GM19397 (cell line): Measurements from ENCODE around the gene OR2W3.

ENCODE experiments used
- ATAC-seq: cut with Tn5 transposase; IDR thresholded peaks from one replicate; pipeline ENCODE4 v1.9.1; 2021; ENCODE audit warnings: mild to moderate bottlenecking, moderate library complexity; ENCODE audit not compliant: unreplicated experiment

OR2W3 gene

GRCh38 chr1:247895163-247895637 is at the start of gene OR2W3:
OR2W3 (plus strand) TSS chr1:247895587; CDS start chr1:247895587, 0 bp downstream.
- ATAC-seq: no peak

DNA sequence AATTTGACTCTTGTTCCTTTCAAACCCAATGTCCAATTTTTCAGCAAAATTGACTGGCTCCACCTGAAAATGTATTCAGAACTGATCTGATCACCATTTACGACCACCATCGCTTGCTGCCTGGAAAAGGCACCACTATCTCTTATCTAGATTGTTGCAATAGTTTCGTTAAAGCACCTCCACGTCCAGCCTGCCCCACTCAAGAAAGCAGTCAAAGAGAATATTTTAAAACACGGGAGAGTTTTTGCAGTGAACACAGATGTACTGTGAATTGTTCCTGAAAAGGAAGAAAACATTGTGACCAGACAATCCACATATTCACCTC is 49.7 kb upstream of the OR2W3 start:
- no peak for ATAC-seq

DNA sequence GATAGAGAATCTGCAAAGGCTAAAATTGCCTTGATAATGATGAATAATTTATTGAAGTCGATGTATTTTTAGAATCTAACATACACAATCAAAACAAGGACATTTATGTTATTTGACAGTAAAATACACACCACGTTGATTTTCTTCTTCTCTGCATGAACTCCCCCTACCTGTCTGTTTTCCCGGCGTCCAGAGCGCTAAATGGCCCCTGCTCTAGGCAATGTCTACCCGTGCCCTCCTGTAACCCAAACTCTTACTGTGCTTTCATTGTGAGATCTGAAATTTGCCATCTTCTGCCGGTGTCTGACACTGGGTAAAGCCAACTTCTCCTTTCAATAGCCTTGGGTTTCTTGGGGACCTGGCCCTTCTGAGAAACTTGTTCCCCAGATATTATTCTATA is 47.0 kb upstream of the OR2W3 start:
- ATAC-seq: no peak

DNA sequence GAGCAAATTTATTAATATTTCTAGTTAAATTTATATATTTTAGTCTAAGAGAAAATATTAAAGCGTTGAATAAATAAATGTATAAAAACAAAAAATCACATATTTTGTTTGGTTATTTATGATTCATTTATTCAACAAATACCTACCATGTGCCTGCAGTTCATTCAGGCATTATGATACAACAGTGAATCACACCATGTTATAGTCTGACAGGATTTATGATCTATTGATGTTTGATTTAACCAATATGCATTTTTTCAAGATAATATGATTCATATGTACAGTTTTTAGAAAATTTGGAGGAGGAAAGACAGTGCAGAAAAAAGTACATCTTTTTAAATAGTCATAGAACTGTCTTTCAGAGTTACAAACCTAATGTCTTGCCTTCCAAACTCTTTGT is 45.8 kb upstream of the OR2W3 start:
- ATAC-seq: no peak

DNA sequence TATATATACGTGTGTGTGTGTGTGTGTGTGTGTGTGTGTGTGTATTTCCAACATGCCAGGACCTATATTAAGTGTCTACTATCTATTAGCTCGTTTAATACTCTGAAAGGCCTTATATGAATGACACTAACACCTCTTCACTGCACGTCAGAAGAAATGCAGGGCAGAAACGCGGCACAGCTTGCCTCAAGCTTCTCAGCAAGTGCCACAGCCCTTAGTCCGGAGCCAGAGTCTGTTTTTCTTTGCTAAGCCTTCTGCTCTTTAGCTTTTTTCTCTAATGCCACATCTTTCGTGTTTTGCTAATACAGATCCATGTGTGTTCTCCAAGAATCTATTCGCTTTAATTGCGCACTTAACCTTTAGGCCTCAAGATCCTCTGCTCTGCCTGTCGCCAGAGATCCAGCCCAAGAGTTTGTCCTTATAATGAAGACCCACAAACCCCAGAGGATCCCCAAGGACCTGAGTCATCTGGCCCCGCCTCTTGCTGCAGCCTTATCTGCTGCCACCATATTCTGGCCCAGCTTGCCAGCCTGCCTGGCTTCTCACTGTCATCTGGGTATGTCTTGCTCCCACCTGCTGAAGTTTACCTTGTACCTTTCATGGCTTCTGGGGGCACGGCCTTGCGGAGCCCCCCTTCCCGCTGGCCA is 40.4 kb upstream of the OR2W3 start:
- ATAC-seq: no peak

GRCh38 chr1:247855911-247856310 is 39.5 kb upstream of the OR2W3 start:
- ATAC-seq: no peak

DNA sequence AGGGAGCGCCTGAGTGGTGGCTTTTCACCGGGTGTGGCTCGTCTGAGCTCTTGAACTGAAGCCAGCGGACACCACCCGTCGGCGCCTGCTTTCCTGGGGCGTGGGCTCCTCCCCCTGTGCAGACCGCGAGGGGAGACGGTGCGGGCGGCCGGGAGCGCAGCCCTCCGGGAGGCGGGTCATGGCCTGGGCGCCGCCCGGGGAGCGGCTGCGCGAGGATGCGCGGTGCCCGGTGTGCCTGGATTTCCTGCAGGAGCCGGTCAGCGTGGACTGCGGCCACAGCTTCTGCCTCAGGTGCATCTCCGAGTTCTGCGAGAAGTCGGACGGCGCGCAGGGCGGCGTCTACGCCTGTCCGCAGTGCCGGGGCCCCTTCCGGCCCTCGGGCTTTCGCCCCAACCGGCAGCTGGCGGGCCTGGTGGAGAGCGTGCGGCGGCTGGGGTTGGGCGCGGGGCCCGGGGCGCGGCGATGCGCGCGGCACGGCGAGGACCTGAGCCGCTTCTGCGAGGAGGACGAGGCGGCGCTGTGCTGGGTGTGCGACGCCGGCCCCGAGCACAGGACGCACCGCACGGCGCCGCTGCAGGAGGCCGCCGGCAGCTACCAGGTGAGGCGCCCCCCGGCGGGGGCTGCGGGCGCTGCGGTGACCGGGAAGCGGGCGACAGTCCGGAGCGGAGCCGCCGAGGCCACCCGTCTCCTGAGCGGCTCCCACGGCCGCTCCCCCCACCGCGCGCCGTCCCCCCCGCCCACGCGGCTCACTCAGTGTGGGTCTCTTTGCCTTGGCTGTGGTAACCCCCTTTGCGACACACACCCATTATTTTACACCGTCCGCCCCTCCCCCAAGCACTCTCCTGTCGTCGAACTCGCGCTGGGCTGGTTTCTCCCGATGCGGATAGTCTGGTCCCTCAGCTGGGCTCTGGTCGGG is 38.1 kb upstream of the OR2W3 start, which contains the start of gene TRIM58:
TSS of gene TRIM58 (plus strand) at position 119 of the 916 bp plus-strand sequence. CDS start at position 179, 60 bp downstream.
- ATAC-seq: peak; percentile 54

DNA sequence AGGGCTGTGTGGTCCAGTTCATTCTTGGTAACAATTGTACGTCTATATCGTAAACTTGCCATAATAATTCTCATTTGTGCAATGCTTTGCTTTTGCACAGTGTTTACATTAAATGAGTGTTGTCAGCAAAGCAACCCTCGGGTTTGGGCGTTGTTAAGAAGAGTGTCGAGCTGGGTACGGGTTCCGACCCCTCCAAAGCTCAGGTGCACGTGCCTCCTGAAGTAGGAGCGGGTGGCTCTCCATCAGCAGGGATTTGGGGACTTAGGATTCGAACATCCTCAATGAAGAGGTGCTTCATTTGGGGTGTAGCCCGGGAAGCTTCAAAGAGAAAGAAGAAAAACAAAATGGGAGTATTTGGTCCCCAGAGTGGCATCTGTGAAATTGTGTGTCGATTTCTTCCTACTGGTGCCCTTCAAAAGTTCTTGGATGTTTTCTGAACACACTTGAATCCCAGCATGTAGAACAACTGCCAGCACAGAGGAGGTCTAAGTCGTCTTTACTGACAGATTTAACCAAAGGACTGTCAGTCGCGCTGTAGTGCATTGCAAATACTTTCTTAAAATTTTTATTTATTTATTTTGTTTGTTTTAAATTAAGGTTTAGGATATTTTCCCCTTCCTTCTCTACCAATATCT is 37.3 kb upstream of the OR2W3 start:
- no peak for ATAC-seq

DNA sequence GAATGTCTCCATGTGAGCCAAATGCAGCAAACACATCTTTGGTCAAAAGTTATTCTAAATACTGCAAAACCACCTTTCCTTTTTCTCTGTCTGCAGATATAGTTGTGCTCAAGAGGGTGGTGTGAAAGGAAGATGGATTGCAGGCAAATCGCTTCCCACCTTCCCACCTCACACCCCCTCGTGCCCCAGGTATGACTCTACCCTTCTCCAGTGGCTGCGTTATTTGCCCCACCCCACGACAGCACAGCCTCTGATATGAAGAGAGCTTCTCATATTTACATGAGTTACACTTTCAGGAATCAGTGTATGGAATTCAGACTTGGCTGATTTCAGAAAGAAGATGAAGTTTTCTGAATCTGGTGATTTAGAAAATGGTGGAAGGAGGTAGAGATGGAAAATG is 32.6 kb upstream of the OR2W3 start:
- no peak for ATAC-seq

DNA sequence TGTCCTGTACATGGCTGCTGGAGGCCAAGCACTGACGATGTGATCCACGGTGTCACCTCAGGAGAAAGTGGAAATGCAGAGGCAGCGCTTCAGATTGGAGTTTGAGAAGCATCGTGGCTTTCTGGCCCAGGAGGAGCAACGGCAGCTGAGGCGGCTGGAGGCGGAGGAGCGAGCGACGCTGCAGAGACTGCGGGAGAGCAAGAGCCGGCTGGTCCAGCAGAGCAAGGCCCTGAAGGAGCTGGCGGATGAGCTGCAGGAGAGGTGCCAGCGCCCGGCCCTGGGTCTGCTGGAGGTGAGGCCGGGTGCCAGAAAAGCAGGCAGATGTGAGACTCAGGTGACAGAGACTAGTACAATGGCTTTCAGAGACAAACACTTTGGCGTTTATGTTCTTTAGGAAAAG is 30.7 kb upstream of the OR2W3 start:
- ATAC-seq: no peak

DNA sequence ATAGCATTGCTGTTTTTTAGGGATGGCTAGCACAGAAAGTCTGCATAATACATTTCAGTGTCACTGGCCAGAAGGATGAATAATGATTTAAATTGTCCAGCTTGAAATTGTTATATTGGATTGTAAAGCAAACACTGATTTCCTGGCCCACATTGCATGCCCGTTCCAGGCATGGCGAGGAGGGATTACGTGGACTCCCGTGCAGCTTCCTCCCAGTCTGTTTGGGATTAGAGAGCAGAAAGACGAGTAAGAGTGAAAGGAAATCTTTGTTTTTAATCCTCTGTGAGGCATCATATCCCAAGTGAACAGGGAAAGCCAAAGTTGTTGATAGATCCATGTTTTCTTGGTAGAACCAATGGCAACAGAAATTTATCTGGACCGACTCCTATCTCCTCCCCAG is 30.0 kb upstream of the OR2W3 start:
- ATAC-seq: no peak

DNA sequence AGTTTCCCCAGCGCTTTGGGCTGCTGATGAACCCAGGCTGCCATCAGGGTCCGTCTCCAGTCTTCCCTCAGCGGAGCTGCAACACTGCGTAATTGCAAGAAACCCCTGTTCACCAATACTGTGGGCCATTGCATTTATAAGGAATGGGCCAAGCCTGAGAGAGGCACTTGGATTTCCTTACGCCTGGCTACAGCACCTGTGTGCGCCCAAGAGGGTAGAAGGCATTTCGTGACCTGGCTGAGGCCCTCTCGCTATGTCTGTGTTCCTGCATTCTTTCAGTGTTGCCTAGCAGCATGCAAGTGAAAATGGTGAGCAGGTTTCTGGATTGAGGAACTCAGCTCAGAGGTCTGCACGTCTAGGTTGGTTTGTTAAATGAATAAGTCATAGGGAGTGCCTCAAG is 12.0 kb upstream of the OR2W3 start:
- no peak for ATAC-seq

- ATAC-seq: no peak
Observed at GRCh38 chr1:247884797-247885413, 10.5 kb upstream of the OR2W3 start.

DNA sequence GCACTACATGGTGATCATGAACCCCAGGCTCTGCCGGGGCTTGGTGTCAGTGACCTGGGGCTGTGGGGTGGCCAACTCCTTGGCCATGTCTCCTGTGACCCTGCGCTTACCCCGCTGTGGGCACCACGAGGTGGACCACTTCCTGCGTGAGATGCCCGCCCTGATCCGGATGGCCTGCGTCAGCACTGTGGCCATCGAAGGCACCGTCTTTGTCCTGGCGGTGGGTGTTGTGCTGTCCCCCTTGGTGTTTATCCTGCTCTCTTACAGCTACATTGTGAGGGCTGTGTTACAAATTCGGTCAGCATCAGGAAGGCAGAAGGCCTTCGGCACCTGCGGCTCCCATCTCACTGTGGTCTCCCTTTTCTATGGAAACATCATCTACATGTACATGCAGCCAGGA is 589 bp downstream of the OR2W3 start:
- ATAC-seq: no peak

DNA sequence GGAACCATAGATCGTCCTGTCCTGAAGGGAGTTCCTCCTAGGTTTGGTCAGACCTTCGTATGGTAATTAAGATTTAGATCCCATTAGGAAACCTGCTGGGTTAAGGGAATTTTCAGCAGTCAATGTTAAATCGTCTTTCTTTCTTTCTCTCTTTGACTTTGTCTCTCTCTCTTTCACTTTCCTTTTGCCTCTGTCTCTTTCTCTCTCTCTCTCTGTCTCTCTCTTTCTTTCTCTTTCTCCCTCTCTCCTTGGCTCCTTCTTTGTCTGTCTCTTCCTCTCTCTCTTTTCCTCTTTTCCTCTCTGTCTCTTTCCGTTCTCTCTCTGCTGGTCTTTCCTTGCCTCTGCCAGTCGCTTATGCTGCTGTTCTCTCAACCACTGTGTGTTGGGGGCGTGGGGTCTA is 8.7 kb downstream of the OR2W3 start:
- no peak for ATAC-seq

- no peak for ATAC-seq
Observed at GRCh38 chr1:247905181-247905580, 9.8 kb downstream of the OR2W3 start.

GRCh38 chr1:247905910-247906503 is 10.6 kb downstream of the OR2W3 start:
- ATAC-seq: no peak

DNA sequence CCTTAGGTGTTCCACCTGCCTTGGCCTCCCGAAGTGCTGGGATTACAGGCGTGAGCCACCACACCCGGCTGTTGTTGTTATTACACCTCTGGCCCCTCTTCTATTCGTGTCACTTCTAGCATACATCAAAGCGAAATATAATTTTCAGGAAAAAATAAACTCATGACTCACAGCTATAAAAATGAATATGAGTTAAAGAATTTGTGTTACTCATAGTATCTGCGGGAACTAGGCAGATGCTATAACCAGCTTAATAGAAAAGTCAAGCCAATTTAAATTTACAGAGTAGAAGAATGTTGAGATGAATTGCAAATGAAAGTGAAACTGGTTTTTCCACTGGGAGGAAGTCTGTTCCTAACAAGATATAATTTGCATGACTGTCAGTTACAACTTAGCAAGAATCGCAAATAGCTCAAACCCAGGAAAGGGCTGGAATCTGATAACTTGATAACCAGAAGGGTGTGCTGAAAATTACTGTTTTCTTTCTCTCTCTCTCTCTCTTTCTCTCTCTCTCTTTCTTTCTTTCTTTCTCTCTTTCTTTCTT is 11.2 kb downstream of the OR2W3 start:
- no peak for ATAC-seq

DNA sequence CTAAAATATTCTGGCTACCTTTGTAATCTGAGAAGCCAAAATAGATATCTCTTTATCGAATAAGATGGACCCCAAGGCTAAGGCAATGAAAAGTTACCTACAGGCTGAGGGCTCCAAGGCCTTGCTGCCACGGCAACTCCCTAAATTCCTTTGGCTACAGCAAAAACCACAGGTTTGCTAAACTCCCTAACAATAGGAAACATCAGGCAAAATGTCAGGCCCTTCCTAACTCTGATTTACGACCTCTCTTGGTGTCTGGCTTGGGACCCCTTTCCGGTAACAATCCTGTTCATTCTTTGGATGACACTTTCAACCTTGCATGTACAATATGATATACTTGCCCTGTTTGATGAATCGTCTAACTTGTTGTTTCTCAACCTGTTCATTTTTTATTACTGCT is 13.4 kb downstream of the OR2W3 start:
- no peak for ATAC-seq

DNA sequence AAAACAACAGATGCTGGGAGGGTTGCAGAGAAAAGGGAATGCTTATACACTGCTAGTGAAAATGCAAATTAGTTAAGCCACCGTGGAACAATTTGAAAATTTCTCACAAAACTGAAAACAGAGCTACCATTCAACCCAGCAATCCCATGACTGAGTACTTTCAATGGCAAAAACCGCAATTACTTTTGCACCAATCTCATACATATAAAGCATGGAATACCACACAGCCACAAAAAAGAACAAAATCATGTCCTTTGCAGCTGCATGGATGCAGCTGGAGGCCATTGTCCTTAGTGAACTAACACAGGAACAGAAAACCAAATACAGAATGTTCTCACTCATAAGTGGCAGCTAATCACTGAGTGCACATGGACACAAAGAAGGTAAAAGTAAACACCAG is 18.4 kb downstream of the OR2W3 start:
- no peak for ATAC-seq
